BLaER1 (cell line): ENCODE data around the gene HOTAIR.

Source experiments
- H3K27ac ChIP-seq: shearing (Covaris generic); formaldehyde crosslinking; 2 replicates; pipeline ENCODE4 v1.8.1; 2022
- H3K27me3 ChIP-seq: shearing (Covaris generic); formaldehyde crosslinking; 2 replicates; pipeline ENCODE4 v1.8.1; 2022
- H3K36me3 ChIP-seq: shearing (Covaris generic); formaldehyde crosslinking; 2 replicates; pipeline ENCODE4 v1.8.1; 2022
- H3K4me1 ChIP-seq: shearing (Covaris generic); formaldehyde crosslinking; 2 replicates; pipeline ENCODE4 v1.8.1; 2022
- H3K4me2 ChIP-seq: shearing (Covaris generic); formaldehyde crosslinking; 2 replicates; pipeline ENCODE4 v1.8.1; 2022
- H3K4me3 ChIP-seq: shearing (Covaris generic); formaldehyde crosslinking; 2 replicates; pipeline ENCODE4 v1.8.1; 2022
- H3K9ac ChIP-seq: shearing (Covaris generic); formaldehyde crosslinking; 2 replicates; pipeline ENCODE4 v1.8.1; 2022
- H3K9me3 ChIP-seq: shearing (Covaris generic); formaldehyde crosslinking; 2 replicates; pipeline ENCODE4 v1.8.1; 2022
- H4K20me1 ChIP-seq: shearing (Covaris generic); formaldehyde crosslinking; 2 replicates; pipeline ENCODE4 v1.8.1; 2022
- Cebpa-rat ChIP-seq: shearing (Covaris generic); IDR thresholded peaks from 2 replicates; pipeline ENCODE4 v1.8.1; 2022

Gene HOTAIR

GRCh38 chr12:53927220-53928029 lies 47.3 kb downstream of the HOTAIR start:
- TF ChIP-seq Cebpa-rat: no peak
- no peaks in the 10 kb centered on the region for H3K4me1 ChIP-seq
- peaks cover 44% of the 10 kb centered on the region for H3K9me3 ChIP-seq
- H4K20me1 ChIP-seq: peaks cover 49% of the 10 kb centered on the region; the same call in 1 of the 2 replicates
- no peak overlapping the region for H3K9ac ChIP-seq
- no peak overlapping the region for H3K4me3 ChIP-seq
- no peak overlapping the region for H3K4me2 ChIP-seq
- no peak overlapping the region for H3K27ac ChIP-seq
- H3K27me3 ChIP-seq: peaks cover 100% of the 10 kb centered on the region
- no peaks in the 10 kb centered on the region for H3K36me3 ChIP-seq

GRCh38 chr12:53924521-53925405 lies 50.0 kb downstream of the HOTAIR start:
- Histone ChIP-seq H3K4me3 (no peak overlapping the region), H3K36me3 (no peaks in the 10 kb centered on the region), H3K9me3 (peaks cover 30% of the 10 kb centered on the region), H3K9ac (no peak overlapping the region), H3K27ac (no peak overlapping the region), H3K4me2 (no peak overlapping the region), H3K27me3 (peaks cover 76% of the 10 kb centered on the region), H4K20me1 (peaks cover 29% of the 10 kb centered on the region; the same call in 1 of the 2 replicates), H3K4me1 (no peaks in the 10 kb centered on the region)
- TF ChIP-seq Cebpa-rat: no peak

GRCh38 chr12:53916788-53917655 lies 57.7 kb downstream of the HOTAIR start:
- Histone ChIP-seq H3K27me3 (peaks cover 12% of the 10 kb centered on the region; the same call in 1 of the 2 replicates), H3K4me1 (no peaks in the 10 kb centered on the region), H3K4me3 (no peak overlapping the region), H3K4me2 (no peak overlapping the region), H3K9ac (no peak overlapping the region), H4K20me1 (no peaks in the 10 kb centered on the region), H3K27ac (no peak overlapping the region), H3K36me3 (no peaks in the 10 kb centered on the region), H3K9me3 (no peaks in the 10 kb centered on the region)
- TF ChIP-seq Cebpa-rat: no peak
